Measurements from ENCODE around the gene KCNQ1. TPM values are rescaled to one million over a fixed set of nuclear protein-coding genes. Genes with fewer than 3 reads are reported as not detected.

KCNQ1 gene
- total and polyA plus RNA-seq, 4 donors: 15.4 to 41.7 (median 26.2) TPM

DNA sequence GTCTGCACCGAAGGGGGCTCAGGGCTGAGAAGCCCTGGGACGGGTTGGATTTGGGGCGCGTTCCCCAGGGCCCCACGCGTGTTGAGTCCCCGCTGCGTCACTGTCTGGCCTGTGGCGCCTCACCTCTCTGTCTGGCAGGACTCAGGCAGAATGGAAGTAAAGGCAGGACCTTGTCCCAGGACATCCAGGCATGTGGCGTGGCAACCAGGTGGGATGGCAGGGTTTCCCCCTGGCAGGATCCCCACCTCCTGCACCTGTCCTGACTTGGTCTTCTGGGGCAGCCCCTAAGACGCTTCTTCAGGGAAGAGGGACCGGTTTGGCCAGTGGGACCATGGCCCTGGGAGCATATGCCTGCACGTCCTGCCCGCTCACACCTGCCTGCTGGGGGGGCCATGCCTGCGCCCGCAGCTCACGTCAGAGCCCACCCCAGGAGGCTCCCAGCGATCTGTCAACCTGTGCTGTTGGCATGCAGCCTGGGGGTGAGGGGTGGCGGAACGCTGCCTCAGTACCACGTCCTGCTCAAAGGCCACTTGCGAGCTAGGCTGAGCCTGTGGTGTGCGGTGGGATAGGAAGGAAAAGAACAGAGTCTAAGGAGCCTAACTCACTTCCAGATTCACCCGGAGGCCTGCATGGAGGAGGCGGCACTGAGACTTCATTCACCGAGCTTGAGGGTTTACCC is 72.7 kb downstream of the KCNQ1 start:
- H3K4me3 ChIP-seq: no peak overlapping the region

GRCh38 chr11:2518111-2518982 is 73.5 kb downstream of the KCNQ1 start:
- ATAC-seq (ENCODE audit: insufficient read depth, low FRiP score) (no peak), DNase-seq (peak in 1 of 3 donors; percentile 11)
- Histone ChIP-seq H3K9ac (ENCODE audit: insufficient read depth in 1 of 2, low read length in 2 of 2) (no peak overlapping the region), H3K4me1 (ENCODE audit: control insufficient read depth in 5 of 5, insufficient read depth in 5 of 5, low read length in 5 of 5) (peaks cover 0 to 1% (median 0%) of the 10 kb centered on the region in 5 donors), H3K9me3 (ENCODE audit: control insufficient read depth in 4 of 4, insufficient read depth in 3 of 4, low read length in 3 of 4) (no peaks in the 10 kb centered on the region), H3K27ac (ENCODE audit: low read depth in 1 of 2, low read length in 1 of 2) (no peak overlapping the region), H3K4me3 (no peak overlapping the region), H3K36me3 (ENCODE audit: control insufficient read depth in 4 of 4, insufficient read depth in 4 of 4, low read length in 4 of 4) (no peaks in the 10 kb centered on the region), H3K27me3 (ENCODE audit: control insufficient read depth in 3 of 3, insufficient read depth in 3 of 3, low read length in 2 of 3) (no peaks in the 10 kb centered on the region)
- 94 to 96% methylated on average over 23 to 24 of the region's 24 CpGs for WGBS, 2 donors
- no peak for TF ChIP-seq CTCF (IDR thresholded peaks at IDR 0.05; ENCODE audit: control extremely low read depth, extremely low read depth)

More for the DNA sequence above, 72.7 kb downstream of the KCNQ1 start:
- Histone ChIP-seq H3K9ac (ENCODE audit: insufficient read depth in 1 of 2, low read length in 2 of 2) (no peak overlapping the region), H3K36me3 (ENCODE audit: control insufficient read depth in 4 of 4, insufficient read depth in 4 of 4, low read length in 4 of 4) (no peaks in the 10 kb centered on the region), H3K4me1 (ENCODE audit: control insufficient read depth in 5 of 5, insufficient read depth in 5 of 5, low read length in 5 of 5) (peaks cover 0 to 3% (median 0%) of the 10 kb centered on the region in 5 donors), H3K9me3 (ENCODE audit: control insufficient read depth in 4 of 4, insufficient read depth in 3 of 4, low read length in 3 of 4) (no peaks in the 10 kb centered on the region), H3K27me3 (ENCODE audit: control insufficient read depth in 3 of 3, insufficient read depth in 3 of 3, low read length in 2 of 3) (no peaks in the 10 kb centered on the region), H3K27ac (ENCODE audit: low read depth in 1 of 2, low read length in 1 of 2) (no peak overlapping the region)
- TF ChIP-seq CTCF (IDR thresholded peaks at IDR 0.05; ENCODE audit: control extremely low read depth, extremely low read depth): no peak
- WGBS, 2 donors: 87 to 89% methylated on average over 26 of the region's 26 CpGs
- DNase-seq (peak in 1 of 3 donors; percentile 11), ATAC-seq (ENCODE audit: insufficient read depth, low FRiP score) (no peak)

- no peak overlapping the region for H3K27ac ChIP-seq (ENCODE audit: low read depth in 1 of 2, low read length in 1 of 2)
- H3K27me3 ChIP-seq (ENCODE audit: control insufficient read depth in 3 of 3, insufficient read depth in 3 of 3, low read length in 2 of 3): no peaks in the 10 kb centered on the region
- H3K9me3 ChIP-seq (ENCODE audit: control insufficient read depth in 4 of 4, insufficient read depth in 3 of 4, low read length in 3 of 4): no peaks in the 10 kb centered on the region
- DNase-seq: no peak
- no peak for TF ChIP-seq CTCF (IDR thresholded peaks at IDR 0.05; ENCODE audit: control extremely low read depth, extremely low read depth)
- WGBS, 2 donors: 82 to 83% methylated on average over 8 of the region's 8 CpGs
- H3K4me1 ChIP-seq (ENCODE audit: control insufficient read depth in 5 of 5, insufficient read depth in 5 of 5, low read length in 5 of 5): no peaks in the 10 kb centered on the region
- no peak overlapping the region for H3K9ac ChIP-seq (ENCODE audit: insufficient read depth in 1 of 2, low read length in 2 of 2)
- H3K4me3 ChIP-seq: no peak overlapping the region
- ATAC-seq (ENCODE audit: insufficient read depth, low FRiP score): no peak
- H3K36me3 ChIP-seq (ENCODE audit: control insufficient read depth in 4 of 4, insufficient read depth in 4 of 4, low read length in 4 of 4): no peaks in the 10 kb centered on the region
Measured at GRCh38 chr11:2518983-2519340, 74.2 kb downstream of the KCNQ1 start.
